GM18520 (cell line): ENCODE data around the gene DIAPH3.

Source experiments
- ATAC-seq: cut with Tn5 transposase; IDR thresholded peaks from one replicate; pipeline ENCODE4 v1.9.1; 2021; ENCODE audit not compliant: unreplicated experiment

The DIAPH3 gene

DNA sequence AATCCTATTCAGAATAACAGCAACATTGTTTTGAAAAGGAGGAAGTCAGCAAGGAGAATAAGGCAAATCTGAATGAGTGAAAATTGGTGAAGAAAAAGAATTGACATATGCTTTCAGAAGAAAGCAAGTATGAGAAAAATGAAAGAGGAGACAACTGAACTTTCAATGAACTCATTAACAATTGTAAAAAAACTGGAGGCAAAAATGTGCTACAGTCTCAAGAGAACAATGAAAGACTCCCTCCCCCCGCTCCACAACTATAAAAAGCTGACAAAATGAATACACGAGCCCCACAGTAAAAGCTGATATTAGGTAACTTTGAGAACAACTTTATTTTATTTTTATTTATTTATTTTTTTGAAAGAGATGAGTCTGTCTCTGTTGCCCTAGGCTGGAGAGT lies 373.1 kb downstream of the DIAPH3 start:
- ATAC-seq: no peak

DNA sequence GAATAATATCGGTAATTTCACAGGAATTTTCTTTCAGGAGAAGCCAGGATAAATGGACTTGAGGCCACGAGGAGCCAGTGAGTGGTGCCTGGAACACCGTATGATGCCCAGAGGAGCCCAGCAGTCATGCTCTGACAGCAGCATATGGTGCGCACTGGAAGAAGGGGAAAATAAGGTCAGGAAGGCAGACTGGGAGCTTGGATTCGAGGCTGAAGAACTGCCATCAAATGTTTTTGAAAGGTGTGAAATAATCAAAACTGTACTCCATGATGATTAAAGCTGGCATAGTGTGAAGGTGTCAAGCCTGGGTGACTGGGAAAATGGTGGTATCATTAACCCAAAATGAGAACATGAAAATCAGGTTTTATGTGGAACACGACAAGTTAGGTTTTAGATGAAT lies 374.2 kb downstream of the DIAPH3 start:
- ATAC-seq: no peak

DNA sequence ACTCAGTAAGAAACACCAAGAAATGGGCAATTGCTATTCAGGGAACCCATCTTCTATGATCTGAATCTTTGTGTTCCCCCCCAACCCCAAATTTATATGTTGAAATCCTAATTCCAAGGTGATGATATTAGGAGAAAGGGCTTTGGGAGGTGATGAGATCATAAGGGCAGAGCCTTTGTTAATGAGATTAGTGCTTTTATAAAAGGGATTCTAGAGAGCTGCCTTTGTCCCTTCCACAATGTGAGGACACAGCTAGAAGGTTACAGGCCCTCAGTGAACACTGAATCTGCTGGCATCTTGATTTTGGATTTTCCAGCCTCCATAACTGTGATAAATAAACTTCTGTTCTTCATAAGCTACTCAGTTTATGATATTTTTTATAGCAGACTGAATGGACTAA lies 376.0 kb downstream of the DIAPH3 start:
- ATAC-seq: no peak

DNA sequence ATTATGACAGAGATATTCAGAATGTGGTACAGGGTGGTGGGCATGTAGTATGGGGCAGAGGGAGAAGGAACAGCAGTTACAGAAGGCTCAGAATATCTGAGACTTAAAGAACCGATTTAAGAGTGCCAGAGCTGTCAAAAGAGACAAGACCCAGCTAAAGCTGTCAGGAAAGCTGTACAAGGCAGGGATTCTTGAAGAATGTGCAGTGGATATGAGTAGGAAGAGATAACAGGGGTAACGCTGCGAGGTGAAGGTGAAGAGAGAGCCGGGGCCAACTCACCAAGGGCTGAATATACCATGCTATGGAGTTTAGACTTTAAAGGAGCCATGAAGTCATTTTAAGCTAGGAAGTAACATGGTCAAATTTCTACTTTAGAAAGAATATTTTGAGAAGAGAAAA lies 381.0 kb downstream of the DIAPH3 start:
- no peak for ATAC-seq

DNA sequence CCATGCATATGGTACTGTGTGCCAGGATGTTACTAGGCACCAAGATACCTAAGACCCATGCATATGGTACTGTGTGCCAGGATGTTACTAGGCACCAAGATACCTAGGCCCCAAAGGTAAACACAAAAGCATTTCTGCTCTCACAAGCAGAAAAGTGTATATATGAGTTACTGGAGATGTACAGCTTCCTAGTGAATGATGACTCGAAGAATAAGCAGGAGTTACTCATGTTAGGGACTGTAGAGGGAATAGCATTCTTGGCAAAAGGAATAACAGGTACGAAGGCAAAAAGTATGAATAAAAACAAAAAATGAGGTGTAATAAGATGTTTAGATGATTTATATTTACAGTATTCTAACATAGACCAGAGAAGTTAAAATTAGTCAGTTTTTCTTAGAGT lies 383.7 kb downstream of the DIAPH3 start:
- no peak for ATAC-seq

DNA sequence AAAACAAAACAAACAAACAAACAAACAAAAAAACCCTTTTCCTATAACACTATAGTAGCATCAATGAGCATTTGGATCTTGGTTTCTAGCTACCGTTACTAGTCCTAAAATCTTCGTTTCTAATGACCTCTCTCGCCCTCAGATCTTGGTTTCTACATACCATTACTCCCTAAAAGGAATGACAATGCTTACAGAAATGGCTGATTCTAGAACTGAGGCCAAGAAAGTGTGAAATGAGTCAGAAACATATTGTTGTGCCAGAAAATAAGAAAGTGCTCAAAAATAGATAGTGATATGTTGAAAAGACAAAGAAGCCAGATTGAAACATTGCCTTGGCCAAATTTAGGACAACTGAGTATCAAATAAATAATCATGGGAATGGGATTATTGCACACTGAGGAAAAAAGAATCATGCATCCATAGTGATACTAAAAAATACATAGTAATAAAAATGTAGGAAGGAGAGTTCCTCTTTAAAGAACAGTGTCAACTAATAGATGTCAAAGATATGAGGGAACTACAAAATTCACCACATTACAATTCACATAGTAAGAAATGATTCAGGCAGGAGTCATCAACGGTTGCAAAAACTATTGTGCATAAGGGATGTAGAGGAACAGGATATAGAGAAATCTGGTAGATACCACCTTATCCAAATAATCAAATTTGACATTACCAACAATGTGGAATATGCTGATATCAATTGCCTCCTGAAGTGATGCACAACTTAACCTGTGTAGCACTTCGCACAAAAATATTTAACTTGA lies 386.6 kb downstream of the DIAPH3 start:
- no peak for ATAC-seq

DNA sequence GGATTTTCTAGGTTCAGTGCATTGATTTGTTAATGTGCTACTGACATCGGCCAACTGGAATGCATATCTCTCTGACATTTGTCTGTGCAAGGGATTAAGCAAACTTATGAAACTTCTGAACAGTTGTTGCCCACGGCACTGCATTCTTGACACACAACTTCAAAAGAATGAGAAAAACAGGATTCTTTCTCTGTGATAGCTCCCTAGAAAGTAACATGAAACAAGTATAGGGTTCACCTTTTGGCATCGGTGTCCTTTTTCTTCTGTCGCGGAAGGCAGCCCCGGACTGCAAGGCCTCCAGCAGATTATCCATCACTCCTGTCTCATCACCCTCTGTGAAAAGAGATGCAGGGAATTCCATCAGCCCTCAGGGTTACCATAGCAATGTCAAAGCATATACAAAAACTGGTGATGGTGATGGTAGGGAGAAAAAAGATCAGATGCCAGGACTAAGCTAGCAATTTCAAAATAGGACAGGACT lies 389.2 kb downstream of the DIAPH3 start:
- no peak for ATAC-seq

DNA sequence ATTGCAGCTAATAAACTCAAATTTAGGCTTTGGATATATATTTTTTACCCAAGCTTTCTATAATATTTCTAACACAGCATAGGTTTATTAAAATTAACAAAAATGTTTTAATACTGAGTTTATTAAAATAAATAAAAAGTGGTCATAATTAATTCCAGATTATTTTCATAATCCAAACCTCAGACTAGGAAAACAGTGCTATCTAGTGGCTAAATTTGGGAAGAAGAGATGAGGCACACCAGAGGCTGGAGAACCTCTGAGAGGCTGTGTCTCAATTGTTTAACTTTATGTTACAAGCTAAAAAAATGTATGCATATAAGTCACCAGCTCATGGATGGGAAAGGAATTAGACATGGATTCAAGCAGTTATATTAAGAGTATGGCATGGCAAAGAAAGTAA lies 392.5 kb downstream of the DIAPH3 start:
- no peak for ATAC-seq

DNA sequence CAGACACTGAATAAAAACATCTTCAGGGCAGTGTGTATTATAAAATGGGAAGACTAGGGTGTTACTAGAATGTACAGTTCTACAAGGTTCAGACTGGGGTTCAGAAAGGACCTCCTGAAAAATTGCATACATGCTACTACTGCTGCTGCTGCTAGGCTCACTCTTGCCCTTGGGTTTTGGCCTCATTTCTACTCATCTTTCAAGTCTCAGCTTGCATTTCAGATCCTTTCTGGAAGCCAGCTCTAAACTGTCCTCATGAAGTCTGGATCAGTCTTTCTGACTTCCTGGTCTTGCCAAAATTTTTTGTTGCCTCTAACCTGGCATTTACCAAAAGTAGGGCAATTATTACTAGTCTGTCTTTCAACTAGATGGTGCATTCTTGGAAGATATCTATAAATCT lies 393.3 kb downstream of the DIAPH3 start:
- ATAC-seq: no peak

DNA sequence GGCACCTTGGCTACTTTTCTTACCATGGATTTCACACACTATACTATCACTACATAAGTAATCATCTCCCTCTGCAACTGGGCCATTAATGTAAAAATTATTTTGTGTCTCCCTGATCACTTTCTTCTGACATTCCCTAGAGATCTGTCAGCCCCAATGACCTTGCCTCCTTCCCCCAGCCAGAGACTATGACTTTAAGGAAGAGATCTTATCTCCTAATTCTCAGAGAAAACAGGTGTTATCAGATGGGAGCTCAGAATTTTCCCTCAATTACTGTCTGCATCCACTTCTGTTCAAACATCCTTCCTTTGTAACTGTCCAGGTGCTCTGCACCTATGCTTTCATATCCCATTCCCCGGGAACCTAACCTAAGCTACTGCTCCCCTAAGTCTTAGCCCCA lies 397.5 kb downstream of the DIAPH3 start:
- no peak for ATAC-seq

DNA sequence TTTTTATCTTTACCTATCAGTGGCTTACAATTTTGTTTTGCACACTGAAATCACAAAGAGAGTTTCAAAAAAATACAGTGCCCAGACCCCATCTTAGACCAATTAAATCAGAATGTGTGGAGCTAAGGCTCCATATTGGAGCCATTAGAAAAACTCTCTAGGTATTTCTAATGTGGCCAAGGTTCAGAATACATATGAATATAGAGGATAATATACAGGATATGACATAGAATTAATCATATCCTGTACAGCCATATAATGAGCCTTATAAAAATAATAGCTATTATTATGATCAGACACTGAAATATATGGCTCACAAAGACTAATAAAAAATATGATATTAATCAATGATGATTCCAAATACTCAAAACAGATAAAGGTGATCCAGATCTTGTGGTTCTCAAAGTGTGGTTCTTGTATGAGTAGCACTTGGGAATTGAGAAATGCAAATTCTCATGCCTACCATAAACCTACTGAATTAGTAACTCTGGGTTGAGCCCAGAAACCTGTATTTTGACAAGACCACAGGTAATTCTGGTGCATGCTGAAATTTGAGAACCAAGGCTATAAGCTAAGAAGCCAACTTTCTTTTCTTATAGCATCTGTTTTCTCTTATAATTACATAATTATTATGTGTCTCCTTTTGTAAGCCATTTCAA lies 408.0 kb downstream of the DIAPH3 start:
- ATAC-seq: peak; percentile 59

DNA sequence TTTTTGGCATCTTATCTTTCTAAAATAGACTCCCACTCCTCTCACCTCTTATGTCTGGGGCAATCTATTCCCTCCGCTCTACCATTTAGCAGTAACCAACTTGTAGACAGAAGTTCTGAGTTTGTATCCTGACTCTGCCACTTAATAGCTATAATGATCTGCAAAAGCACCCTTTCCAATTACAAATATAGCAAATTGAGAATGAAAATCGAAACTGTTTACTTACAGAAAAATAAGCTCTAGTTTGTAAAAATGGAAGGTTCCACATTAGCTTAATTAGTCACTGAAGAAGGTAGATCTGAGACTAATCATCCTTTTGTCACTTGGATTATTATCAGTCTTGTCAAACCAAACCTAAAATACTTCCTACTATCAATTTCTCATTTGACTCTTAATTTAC lies 409.3 kb downstream of the DIAPH3 start:
- no peak for ATAC-seq

DNA sequence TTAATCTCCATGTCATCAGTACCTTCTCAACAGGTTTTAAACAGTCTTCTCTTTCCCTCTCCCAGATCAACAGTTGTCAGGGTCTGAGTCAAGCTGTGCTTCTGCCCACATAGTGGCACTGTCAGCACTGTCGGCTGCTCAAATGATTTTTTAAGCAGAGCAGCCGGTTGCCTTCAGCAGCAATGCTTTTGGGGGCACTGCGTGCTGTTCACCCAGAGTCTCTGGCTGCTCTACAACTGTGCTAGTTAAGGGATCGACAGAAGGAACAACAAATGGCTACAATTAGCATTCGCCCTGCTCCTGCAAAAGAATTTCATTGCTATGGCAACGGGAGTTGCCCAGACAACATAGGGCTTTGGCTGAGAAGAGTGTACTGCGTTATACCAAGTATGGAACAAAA lies 412.9 kb downstream of the DIAPH3 start:
- ATAC-seq: no peak

DNA sequence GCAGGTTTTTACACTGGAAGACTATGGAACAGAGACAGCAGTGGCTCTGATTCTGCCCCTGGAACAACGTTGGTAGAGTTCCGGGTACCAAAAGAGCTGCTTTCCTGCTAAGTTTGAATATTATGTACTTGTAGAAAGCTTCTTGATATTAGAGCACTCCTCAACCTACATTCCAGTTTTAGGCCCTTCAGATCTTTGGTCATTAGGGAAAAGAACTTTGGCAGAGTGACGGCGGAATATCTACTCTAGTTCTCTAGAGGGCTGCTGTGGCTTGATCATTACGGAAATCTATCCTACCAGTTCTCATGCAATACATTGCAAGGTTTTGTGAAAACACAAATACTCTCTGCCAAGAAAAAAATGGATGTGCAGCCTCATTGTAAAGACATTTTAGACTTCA lies 415.7 kb downstream of the DIAPH3 start:
- ATAC-seq: no peak

DNA sequence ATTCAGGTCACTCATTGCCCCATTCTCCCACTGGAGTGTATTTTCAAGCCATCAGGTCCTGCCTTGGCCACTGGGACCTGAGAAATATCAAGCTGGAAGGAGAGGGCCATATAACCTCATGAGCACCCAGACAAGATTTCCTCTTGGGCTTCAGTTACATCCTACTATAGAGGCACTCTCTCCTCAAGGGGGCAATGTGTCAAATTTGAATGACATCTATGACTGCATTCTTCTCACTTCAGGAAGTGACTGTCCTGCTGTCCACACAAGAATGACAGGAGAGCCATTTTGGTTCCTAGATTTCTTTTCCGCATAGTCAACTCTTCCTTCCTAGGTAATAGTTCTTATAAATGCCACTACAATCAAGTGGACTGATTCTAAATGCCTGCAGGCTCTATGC lies 416.2 kb downstream of the DIAPH3 start:
- ATAC-seq: no peak

DNA sequence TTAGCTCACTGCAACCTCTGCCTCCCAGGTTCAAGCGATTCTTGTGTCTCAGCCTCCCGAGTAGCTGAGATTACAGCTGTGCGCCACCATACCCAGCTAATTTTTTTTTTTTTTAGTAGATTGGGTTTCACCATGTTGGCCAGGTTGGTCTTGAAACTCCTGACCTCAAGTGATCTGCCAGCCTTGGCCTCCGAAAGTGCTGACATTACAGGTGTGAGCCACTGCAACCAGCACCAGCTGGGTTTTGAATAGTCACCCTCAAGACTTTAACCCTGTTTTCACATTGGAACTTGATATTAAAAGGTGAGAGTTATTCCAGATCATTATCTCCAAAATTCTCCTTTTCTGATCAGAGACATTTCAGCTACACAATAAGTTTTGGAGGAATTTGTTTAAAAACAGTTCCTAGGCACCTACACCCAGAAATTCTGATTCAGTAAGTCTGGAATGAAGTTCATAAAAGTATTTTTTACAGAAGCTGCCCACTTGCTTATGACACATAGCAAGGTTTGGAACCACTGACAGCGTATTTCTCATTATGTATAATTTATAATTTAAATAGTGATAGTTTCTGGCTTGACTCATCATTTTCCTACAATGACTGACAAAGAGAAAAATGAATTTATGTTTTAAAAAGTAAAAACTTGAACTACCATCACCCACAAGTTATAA lies 417.3 kb downstream of the DIAPH3 start:
- ATAC-seq: no peak

DNA sequence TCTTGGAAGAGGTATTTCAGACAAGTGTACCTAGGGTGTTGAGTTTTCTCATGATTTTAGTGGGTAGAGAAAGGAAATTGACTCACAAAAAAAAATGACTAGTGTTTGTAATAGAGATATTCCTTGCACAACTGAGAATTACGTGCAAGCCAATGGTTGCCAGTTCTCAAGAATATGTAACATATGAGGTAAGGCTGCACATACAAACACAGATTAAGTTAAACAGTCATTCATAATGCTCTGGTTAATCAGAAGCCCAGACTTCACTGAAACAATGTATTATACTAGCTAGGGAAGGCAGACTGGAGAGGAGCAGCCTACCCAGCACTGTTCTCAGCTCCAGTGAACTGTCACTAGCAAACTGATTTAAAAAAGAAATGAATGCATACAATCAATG lies 418.3 kb downstream of the DIAPH3 start:
- ATAC-seq: peak; percentile 26

DNA sequence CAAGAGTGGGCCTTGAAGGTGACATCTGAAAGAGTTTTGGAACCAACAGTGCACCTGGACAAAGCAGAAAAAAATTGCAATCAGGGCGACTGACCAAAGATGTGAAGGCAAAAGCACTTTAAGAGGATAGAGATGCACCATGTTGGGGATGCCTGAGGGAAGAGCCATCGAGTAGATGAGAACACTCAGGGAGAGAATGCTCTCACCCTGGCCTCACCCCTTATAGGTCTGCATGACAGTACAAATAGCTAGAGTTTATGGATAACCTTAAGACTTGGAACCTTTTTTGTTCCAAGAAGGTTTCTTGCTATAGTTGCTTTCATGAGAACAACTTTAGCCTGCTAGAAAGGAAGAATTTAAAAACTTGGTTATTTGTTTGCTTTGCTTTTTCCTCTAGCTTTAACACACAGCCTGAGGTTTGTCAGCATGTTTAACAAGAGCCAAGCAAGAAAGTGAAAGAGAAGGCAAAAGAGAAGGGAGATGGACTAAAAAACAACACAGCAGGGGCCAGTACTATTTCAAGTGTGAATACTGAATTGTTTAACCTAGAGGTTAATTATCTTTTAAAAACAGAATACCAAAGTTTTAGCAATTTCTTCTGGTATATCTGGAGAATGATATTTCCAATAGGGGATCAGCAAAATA lies 418.9 kb downstream of the DIAPH3 start:
- peak; percentile 50 for ATAC-seq

DNA sequence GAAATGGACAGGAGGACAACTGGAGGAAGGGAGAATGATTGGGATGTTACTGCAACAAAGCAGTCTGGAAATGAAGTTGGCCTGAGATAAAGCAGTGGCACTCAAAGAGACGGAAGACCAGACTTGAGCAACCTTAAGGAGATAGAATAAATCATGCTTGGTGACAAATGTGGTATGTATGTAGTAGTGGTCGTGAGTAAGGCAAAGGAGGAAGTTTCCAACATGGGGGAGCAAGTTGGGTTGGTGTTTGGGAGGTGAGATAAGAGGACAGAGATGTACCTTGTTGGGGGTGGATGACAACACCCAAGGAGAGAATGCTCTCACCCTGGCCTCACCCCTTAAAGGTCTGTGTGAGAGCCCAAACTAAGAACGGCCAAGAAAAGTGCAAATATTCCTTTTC lies 420.5 kb downstream of the DIAPH3 start:
- ATAC-seq: no peak

DNA sequence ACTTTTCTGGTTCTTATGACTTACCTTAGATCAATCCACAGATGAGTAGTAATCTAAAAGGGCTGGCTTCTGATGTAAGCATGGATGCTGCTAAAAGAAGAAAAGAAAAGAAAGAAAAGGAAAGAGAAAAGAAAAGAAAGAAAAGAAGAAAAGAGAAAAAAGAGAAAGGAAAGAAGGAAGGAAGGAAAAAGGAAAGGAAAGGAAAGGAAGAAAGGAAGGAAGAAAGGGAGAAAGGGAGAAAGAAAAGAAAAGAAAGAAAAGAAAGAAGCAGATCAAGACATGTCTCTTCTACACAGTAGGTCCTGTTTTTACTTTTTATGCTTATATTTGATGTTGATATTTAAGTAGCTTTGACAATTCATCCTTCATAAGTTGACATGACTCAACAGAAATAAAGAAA lies 421.3 kb downstream of the DIAPH3 start:
- ATAC-seq: no peak

DNA sequence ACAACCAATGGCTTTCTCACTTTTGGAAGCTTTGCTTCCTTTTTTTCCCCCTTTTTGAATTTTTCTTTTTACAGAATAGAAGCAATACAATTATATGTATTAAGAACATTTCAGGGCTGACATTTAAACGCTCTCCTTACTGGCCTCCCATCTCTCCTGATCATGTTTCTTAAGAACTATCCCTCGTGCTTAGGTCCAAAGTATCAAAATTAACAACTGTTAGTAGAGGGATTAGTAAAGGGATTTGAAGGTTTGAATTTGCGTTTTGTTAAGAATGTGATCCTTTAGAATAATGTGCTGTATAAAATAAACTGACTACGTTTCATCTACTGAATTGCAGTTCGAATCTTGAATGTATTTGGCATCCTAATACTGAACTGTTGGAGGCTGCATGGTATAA lies 424.8 kb downstream of the DIAPH3 start:
- ATAC-seq: no peak

DNA sequence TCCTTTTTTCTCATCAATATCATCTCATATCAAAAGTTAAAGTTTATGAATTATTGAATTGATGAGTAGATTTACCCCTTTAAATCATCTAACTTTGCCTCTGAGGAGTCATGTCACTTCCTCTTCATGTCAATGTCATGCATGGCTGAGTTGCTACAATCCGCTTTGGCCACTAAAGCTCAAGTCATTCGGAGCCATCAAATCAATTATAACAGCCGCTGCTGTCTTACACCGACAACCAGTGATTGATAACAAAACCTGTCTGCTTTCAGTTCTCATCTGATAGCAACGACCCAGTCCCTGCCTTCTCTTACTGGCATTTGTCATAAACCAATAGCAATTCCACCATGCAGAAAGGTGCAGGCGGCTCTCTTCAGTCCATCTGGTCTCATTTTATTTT lies 429.3 kb downstream of the DIAPH3 start:
- ATAC-seq: peak; percentile 100
